ENCODE data around the gene ENTPD3. TPM values are rescaled to one million over a fixed set of nuclear protein-coding genes. Genes with fewer than 3 reads are reported as not detected.

The ENTPD3 gene
- total RNA-seq, 1 experiment from 2014 or later: not detected

DNA sequence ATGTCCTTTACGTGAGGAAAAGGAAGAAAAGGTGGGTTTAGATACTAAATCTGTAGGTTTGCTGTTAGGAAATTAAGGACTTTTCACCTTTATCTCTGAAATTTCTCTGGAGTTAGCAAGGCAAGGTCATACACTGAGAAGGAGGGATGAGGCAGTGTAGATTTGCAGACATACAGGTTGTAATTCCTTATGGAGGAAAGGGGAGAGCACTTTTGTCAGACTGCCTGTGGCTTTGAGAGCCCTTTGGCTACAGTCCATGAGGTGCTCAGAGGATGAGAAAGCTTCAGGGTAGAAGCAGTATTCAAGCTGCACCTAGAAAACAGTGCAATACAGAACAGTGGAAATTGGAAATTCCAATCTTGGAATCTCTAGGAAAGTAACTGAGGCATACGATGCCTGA is 78.5 kb downstream of the ENTPD3 start:
- Histone ChIP-seq H3K4me3 (ENCODE audit: low read length) (no peak overlapping the region), H3K9me2 (replicated peaks; ENCODE audit: insufficient read depth, low read length) (no peaks in the 10 kb centered on the region), H3K36me3 (ENCODE audit: insufficient read depth, low read length) (peaks cover 21% of the 10 kb centered on the region; the same call in 1 of the 2 replicates), H3K4me1 (ENCODE audit: low read length) (no peaks in the 10 kb centered on the region), H2AFZ (ENCODE audit: low read length) (no peak overlapping the region), H3K9me3 (ENCODE audit: low read length) (no peaks in the 10 kb centered on the region), H3K9ac (ENCODE audit: low read length) (no peak overlapping the region), H3K79me2 (ENCODE audit: low read length) (no peaks in the 10 kb centered on the region), H3K27ac (ENCODE audit: low read length) (no peak overlapping the region), H3K27me3 (ENCODE audit: low read length) (no peaks in the 10 kb centered on the region), H4K20me1 (ENCODE audit: insufficient read depth, low read depth, low read length) (no peaks in the 10 kb centered on the region), H3K4me2 (ENCODE audit: low read depth, low read length, poor library complexity, severe bottlenecking) (no peak overlapping the region)
- DNase-seq: no peak

DNA sequence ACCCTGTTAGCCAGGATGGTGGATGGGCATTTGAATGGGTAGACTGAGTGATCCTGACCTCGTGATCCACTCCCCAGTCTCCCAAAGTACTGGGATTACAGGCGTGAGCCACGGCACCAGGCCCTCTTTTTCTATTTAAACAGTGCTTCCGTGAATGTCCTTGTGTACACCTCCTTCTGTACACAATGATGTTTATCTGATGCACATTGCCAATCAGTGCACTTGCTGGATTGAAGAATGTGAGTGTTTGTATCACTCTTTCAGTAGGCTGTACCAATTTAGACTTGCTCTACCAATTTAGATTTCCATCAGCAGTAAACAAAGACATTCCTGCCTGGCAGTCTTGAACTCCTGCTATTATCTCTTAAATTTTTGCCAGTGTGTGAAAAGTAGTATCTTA is 81.0 kb downstream of the ENTPD3 start:
- Histone ChIP-seq H3K27me3 (ENCODE audit: low read length) (no peaks in the 10 kb centered on the region), H3K36me3 (ENCODE audit: insufficient read depth, low read length) (peaks cover 7% of the 10 kb centered on the region; the same call in 1 of the 2 replicates), H3K4me1 (ENCODE audit: low read length) (no peaks in the 10 kb centered on the region), H3K79me2 (ENCODE audit: low read length) (no peaks in the 10 kb centered on the region), H3K4me2 (ENCODE audit: low read depth, low read length, poor library complexity, severe bottlenecking) (no peak overlapping the region), H4K20me1 (ENCODE audit: insufficient read depth, low read depth, low read length) (no peaks in the 10 kb centered on the region), H3K9me2 (replicated peaks; ENCODE audit: insufficient read depth, low read length) (no peaks in the 10 kb centered on the region), H3K27ac (ENCODE audit: low read length) (no peak overlapping the region), H3K4me3 (ENCODE audit: low read length) (no peak overlapping the region), H3K9ac (ENCODE audit: low read length) (no peak overlapping the region), H3K9me3 (ENCODE audit: low read length) (no peaks in the 10 kb centered on the region), H2AFZ (ENCODE audit: low read length) (no peak overlapping the region)
- no peak for DNase-seq

GRCh38 chr3:40470701-40471100 is 83.7 kb downstream of the ENTPD3 start:
- H2AFZ ChIP-seq (ENCODE audit: low read length): no peak overlapping the region
- H3K4me3 ChIP-seq (ENCODE audit: low read length): no peak overlapping the region
- H3K9me3 ChIP-seq (ENCODE audit: low read length): no peaks in the 10 kb centered on the region
- no peak overlapping the region for H3K9ac ChIP-seq (ENCODE audit: low read length)
- no peaks in the 10 kb centered on the region for H3K27me3 ChIP-seq (ENCODE audit: low read length)
- no peaks in the 10 kb centered on the region for H3K36me3 ChIP-seq (ENCODE audit: insufficient read depth, low read length)
- H3K4me2 ChIP-seq (ENCODE audit: low read depth, low read length, poor library complexity, severe bottlenecking): no peak overlapping the region
- no peaks in the 10 kb centered on the region for H3K9me2 ChIP-seq (replicated peaks; ENCODE audit: insufficient read depth, low read length)
- no peaks in the 10 kb centered on the region for H4K20me1 ChIP-seq (ENCODE audit: insufficient read depth, low read depth, low read length)
- DNase-seq: no peak
- no peak overlapping the region for H3K27ac ChIP-seq (ENCODE audit: low read length)
- no peaks in the 10 kb centered on the region for H3K79me2 ChIP-seq (ENCODE audit: low read length)
- H3K4me1 ChIP-seq (ENCODE audit: low read length): no peaks in the 10 kb centered on the region

GRCh38 chr3:40476478-40477470 is 89.8 kb downstream of the ENTPD3 start, which contains the start of gene ZNF619:
Gene ZNF619, plus strand, starts transcription at chr3:40477122. Its CDS starts 858 bp downstream, at chr3:40477980.
- H3K4me3 ChIP-seq (ENCODE audit: low read length): peak within 1 kb of the TSS; percentile 82
- H4K20me1 ChIP-seq (ENCODE audit: insufficient read depth, low read depth, low read length): no peaks in the 10 kb centered on the region
- no peaks in the 10 kb centered on the region for H3K9me2 ChIP-seq (replicated peaks; ENCODE audit: insufficient read depth, low read length)
- peak; percentile 89 for DNase-seq
- peak within 1 kb of the TSS; percentile 86 for H3K9ac ChIP-seq (ENCODE audit: low read length)
- H3K4me2 ChIP-seq (ENCODE audit: low read depth, low read length, poor library complexity, severe bottlenecking): peak within 1 kb of the TSS; percentile 97
- H3K36me3 ChIP-seq (ENCODE audit: insufficient read depth, low read length): no peaks in the 10 kb centered on the region
- H2AFZ ChIP-seq (ENCODE audit: low read length): peak within 1 kb of the TSS; percentile 98
- no peaks in the 10 kb centered on the region for H3K9me3 ChIP-seq (ENCODE audit: low read length)
- H3K4me1 ChIP-seq (ENCODE audit: low read length): peaks cover 24% of the 10 kb centered on the region
- no peak within 1 kb of the TSS for H3K27ac ChIP-seq (ENCODE audit: low read length)
- no peaks in the 10 kb centered on the region for H3K27me3 ChIP-seq (ENCODE audit: low read length)
- peaks cover 11% of the 10 kb centered on the region for H3K79me2 ChIP-seq (ENCODE audit: low read length)

DNA sequence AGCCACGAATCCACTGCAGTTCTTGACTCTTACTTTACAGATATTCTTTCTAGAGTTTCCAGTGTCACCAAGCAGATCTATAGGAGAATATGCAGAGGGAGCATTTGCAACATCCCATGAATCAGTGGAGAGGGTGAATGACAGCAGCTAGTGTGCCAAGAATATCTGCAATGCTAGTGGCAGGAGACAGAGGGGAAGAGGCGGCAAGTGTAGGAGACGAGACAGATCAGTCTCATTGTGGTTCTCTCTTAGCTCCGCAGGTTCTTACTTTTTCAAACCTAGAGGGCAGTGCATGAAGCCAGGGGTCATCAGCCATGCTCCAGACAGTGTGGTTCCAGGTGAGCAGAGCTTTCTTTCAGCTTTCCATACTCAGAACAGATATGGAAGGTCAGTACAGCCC is 90.7 kb downstream of the ENTPD3 start:
- H3K4me3 ChIP-seq (ENCODE audit: low read length): peak overlapping the region; percentile 82
- peaks cover 11% of the 10 kb centered on the region for H3K79me2 ChIP-seq (ENCODE audit: low read length)
- H3K4me1 ChIP-seq (ENCODE audit: low read length): peaks cover 25% of the 10 kb centered on the region
- H3K27me3 ChIP-seq (ENCODE audit: low read length): no peaks in the 10 kb centered on the region
- peak overlapping the region; percentile 86 for H3K9ac ChIP-seq (ENCODE audit: low read length)
- H2AFZ ChIP-seq (ENCODE audit: low read length): peak overlapping the region; percentile 98; the same call in 1 of the 2 replicates
- H3K4me2 ChIP-seq (ENCODE audit: low read depth, low read length, poor library complexity, severe bottlenecking): peak overlapping the region; percentile 97
- DNase-seq: peak; percentile 53
- H3K27ac ChIP-seq (ENCODE audit: low read length): no peak overlapping the region
- H3K9me2 ChIP-seq (replicated peaks; ENCODE audit: insufficient read depth, low read length): no peaks in the 10 kb centered on the region
- no peaks in the 10 kb centered on the region for H3K9me3 ChIP-seq (ENCODE audit: low read length)
- H4K20me1 ChIP-seq (ENCODE audit: insufficient read depth, low read depth, low read length): no peaks in the 10 kb centered on the region
- 0 out of 2 replicates have a peak, but pooled peaks cover 4% of the 10 kb centered on the region for H3K36me3 ChIP-seq (ENCODE audit: insufficient read depth, low read length)

Other genes with a start within 250 kb of the ENTPD3 start
- 26.6 and 41.9 TPM in 2 replicates for gene EIF1B, start 77.5 kb upstream of the ENTPD3 start, total RNA-seq (2014; rRNA removed; shearing (Covaris generic); ENCODE audit: low replicate concordance)
- gene RPL14, start 70.2 kb downstream of the ENTPD3 start, total RNA-seq (2014; rRNA removed; shearing (Covaris generic); ENCODE audit: low replicate concordance): 726 and 1,593 TPM in 2 replicates
- 13.1 and 13.3 TPM in 2 replicates for gene ZNF619, start 89.9 kb downstream of the ENTPD3 start, total RNA-seq (2014; rRNA removed; shearing (Covaris generic); ENCODE audit: low replicate concordance)
- 2.6 and 3.1 TPM in 2 replicates for gene ZNF620, start 118.9 kb downstream of the ENTPD3 start, total RNA-seq (2014; rRNA removed; shearing (Covaris generic); ENCODE audit: low replicate concordance)
- gene ZNF621, start 137.8 kb downstream of the ENTPD3 start, total RNA-seq (2014; rRNA removed; shearing (Covaris generic); ENCODE audit: low replicate concordance): 6.2 and 14.7 TPM in 2 replicates

Measured in Karpas-422 (cell line).